AG09319 (cell line): ENCODE measurements around the gene BPIFB6.

ENCODE experiments used
- DNase-seq: peaks from one replicate; pipeline ENCODE4 v3.0.0-alpha.2; 2010; ENCODE audit warnings: low read depth; ENCODE audit errors: extremely low read depth
- TF ChIP-seq, protein P1 (sequence below): IDR thresholded peaks from 2 replicates; pipeline ENCODE4 v1.5.1; 2011; ENCODE audit warnings: low read depth, mild to moderate bottlenecking, inconsistent platforms, low read length, moderate library complexity

Gene BPIFB6

DNA sequence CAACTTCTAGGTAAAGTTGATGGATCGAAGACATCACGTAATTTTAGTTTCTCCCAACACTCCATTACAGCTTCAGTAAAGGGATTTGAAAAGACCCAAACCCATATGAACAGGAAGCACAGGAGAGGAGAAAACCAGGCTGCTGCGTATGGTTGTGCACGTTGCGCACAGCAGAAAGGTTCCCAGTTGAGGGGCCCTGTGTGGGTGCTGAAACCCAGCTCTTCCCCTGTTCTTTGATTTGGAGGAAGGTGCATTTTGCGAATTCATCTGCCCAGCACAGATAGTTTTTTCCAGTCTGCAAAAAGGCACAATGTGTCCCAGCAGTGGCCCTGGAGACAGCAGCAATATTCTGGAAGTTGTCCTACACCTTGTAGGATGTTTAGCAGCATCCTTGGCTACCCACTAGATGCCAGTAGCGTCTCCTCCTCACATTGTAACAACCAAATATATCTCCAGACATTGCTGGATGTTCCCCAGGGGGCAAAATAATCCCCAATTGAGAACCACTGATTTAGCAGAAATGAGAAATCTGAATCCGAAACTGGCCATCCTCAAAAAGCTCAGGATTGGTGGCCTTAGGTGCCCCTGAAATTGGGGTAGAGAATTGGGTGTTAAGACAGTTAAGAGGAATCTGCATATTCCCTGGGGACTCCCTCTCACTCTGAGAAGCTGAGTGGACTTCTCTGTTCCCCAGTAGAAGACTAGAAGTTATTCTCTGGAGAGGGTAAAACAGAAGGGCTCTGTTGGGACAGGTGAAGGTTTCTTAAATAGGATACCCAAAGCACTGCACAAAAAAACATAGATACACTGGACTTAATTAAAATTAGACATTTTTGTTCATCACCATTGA, 39.4 kb upstream of the BPIFB6 start:
- TF ChIP-seq, protein P1, sequence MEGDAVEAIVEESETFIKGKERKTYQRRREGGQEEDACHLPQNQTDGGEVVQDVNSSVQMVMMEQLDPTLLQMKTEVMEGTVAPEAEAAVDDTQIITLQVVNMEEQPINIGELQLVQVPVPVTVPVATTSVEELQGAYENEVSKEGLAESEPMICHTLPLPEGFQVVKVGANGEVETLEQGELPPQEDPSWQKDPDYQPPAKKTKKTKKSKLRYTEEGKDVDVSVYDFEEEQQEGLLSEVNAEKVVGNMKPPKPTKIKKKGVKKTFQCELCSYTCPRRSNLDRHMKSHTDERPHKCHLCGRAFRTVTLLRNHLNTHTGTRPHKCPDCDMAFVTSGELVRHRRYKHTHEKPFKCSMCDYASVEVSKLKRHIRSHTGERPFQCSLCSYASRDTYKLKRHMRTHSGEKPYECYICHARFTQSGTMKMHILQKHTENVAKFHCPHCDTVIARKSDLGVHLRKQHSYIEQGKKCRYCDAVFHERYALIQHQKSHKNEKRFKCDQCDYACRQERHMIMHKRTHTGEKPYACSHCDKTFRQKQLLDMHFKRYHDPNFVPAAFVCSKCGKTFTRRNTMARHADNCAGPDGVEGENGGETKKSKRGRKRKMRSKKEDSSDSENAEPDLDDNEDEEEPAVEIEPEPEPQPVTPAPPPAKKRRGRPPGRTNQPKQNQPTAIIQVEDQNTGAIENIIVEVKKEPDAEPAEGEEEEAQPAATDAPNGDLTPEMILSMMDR = no peak
- no peak for DNase-seq

DNA sequence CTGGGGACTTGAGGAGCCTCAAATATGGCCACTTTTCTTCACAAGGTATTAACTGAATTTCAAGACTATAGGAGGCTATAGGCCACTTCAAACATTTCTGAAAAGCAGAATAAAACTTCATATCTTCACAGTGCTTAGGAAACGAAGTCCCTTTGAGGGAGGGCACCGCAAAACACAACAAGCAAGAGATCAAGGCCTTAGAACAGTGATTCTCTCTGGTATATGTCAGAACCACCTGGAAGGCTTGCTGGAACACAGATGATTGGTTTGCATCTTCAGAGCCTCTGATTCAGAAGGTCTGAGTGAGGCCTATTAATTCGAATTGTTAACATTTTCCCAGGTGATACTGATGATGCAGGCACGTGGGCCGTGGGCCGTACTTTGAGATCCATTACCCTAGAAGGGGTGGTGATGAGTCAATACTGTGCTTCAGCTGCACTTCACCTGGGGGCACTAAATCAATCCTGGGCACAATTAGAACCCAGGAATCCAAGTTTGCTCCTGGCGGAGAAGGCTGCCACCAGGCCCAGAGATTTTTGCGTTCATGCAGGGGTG, 37.9 kb upstream of the BPIFB6 start:
- TF ChIP-seq, protein P1 = no peak
- DNase-seq = no peak

DNA sequence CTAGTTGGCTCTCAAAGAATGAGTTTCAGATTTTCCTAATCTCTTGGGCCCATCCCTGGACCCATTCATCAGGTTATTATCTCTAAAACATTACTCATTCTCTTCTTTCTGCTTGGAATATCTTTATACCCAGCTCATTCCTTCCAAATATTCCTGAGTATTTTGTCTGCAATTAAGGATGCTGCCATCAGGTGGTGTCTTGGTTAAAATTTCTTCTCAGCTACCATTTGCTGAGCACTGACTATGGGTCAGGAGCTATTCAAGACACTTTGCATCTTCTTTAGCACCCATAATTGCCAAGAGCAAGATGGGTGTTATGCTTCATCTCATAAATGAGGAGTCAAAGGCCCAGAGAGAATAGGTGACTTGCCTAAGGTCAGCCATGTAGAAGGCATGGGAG, 35.6 kb upstream of the BPIFB6 start:
- TF ChIP-seq, protein P1 = no peak; the same call in 1 of the 2 replicates
- DNase-seq = no peak

DNA sequence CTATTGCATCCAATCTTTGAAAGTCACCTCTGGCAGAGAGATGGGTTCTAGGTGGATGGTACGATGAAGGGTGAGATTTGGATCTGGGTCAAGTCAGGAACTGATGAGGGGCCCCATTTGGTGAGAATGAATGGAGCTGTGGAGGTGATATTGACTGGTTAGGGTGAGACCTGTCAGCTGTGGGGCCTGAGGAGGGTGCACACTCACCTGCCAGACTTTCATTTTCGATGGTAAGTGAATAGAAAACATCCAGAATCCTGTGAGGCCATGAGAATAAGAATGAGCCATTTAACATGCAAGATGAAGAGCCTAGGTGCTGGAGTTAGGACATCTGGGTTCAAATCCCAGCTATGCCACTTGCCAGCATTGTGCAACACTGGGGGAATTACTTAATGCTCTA, 34.0 kb upstream of the BPIFB6 start:
- TF ChIP-seq, protein P1 = no peak
- no peak for DNase-seq

DNA sequence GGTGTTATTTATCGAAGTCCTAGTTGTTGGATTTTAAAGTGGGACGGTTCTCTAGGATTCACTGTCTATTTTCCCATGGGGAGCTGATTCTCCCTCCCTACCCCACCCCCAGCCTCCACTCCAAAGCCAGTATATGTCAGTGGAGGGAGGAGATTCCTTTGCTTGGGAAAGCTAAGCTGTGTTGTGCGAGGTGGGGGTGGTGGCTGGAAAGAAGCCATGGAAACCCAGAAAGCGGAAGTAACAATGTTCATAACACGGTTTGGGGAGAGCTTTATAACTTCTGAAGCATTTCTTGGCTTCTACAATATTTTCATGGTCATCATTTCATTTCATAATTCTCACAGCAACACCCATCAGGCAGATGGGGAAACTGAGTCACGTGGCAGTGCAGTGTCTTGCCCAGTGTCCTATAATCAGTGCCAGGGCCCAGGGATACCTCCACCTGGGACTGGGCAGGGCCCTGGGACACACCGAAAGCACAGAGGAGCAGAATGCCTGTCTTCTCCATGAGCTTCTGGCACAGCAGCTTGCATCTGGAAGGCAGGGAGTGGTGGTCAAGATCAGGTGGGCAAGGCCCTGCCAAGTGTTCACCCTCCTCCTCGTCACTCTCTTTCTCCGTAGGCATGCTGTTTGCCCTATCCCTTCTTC, 31.7 kb upstream of the BPIFB6 start:
- TF ChIP-seq, protein P1 = no peak
- no peak for DNase-seq

DNA sequence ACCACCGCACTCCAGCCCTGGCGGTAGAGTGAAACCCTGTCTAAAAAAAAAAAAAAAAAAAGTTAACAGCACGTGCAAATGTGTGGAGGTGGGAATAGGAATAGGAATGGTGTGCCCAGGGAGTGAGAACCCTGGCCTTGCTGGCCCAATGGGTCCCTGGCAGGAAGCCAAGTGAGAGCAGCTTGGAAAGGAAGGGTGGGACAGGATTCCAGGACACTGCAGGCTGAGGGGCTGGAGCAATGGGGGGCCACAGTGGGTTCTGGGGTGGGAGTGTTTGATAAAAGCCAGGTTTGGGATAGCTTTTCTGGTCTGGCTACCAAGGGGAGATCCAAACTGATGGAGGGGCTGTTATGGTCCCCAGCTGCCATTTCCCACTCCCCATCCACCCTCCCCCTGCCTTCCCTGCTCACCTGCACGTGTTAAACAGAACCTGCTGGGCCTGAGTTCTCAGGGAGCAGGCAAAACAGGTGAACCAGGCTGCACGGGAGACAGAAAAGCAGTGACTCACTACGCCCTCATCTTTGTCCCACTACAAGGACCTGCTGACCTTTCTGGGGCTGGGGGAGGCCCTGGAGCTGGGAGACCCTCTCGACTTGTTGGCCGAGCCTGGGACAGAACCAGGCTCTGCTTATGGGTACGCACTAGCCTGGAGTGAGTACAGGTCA, 30.5 kb upstream of the BPIFB6 start:
- TF ChIP-seq, protein P1 = no peak
- no peak for DNase-seq
